GM19043 (cell line): ENCODE results near the gene CAMTA1.

Experiments
- ATAC-seq: cut with Tn5 transposase; IDR thresholded peaks from one replicate; pipeline ENCODE4 v1.9.1; 2021; ENCODE audit warnings: low read depth; ENCODE audit not compliant: unreplicated experiment

CAMTA1 gene

GRCh38 chr1:7621334-7622219, 836.3 kb downstream of the CAMTA1 start:
- ATAC-seq: no peak

- no peak for ATAC-seq
Observed at GRCh38 chr1:7623842-7624241, 838.6 kb downstream of the CAMTA1 start.

- ATAC-seq: no peak
Observed at GRCh38 chr1:7624791-7625355, 839.6 kb downstream of the CAMTA1 start.

GRCh38 chr1:7625401-7625800, 840.1 kb downstream of the CAMTA1 start:
- ATAC-seq: no peak

- no peak for ATAC-seq
Observed at GRCh38 chr1:7628273-7628672, 843.0 kb downstream of the CAMTA1 start.

GRCh38 chr1:7629011-7629410, 843.8 kb downstream of the CAMTA1 start:
- no peak for ATAC-seq

DNA sequence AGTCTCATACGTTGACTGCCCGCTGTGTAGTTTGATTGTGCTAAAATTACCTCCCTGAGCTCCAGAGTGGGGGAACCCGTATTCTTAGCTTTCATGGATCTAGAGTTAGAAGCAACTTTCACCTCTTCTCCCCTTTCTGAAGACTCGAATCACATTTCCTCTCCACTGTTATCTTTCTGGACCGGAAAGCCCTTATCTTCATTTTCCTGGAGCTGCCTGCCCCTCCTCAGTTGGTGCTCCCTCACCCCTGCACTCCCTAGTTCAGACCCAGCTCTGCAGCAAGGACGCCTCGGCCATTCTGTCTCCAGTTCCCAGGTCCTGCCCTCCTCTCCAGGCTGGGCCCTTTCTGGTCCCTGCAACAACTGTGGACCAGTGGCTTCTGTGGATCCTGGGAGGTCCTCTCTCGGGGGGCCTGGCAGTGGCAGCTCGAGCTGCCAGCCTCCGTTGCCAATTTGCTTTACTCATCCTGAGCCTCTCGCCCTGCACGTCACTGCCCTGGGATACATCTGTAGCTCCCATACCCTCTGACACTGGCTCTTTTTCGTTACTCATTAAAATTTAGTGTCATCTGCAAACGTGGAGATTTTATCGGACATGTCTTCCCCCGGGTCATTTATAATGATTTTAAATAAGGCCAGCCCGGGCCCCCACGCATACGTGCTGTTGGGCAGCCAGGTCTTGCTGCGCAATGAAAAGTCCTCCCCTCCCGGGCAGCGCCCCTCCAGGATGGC, 844.4 kb downstream of the CAMTA1 start:
- no peak for ATAC-seq

- no peak for ATAC-seq
Observed at GRCh38 chr1:7630378-7630777, 845.1 kb downstream of the CAMTA1 start.

GRCh38 chr1:7632176-7632575, 846.9 kb downstream of the CAMTA1 start:
- ATAC-seq: no peak

- no peak for ATAC-seq
Observed at GRCh38 chr1:7632681-7633080, 847.4 kb downstream of the CAMTA1 start.

DNA sequence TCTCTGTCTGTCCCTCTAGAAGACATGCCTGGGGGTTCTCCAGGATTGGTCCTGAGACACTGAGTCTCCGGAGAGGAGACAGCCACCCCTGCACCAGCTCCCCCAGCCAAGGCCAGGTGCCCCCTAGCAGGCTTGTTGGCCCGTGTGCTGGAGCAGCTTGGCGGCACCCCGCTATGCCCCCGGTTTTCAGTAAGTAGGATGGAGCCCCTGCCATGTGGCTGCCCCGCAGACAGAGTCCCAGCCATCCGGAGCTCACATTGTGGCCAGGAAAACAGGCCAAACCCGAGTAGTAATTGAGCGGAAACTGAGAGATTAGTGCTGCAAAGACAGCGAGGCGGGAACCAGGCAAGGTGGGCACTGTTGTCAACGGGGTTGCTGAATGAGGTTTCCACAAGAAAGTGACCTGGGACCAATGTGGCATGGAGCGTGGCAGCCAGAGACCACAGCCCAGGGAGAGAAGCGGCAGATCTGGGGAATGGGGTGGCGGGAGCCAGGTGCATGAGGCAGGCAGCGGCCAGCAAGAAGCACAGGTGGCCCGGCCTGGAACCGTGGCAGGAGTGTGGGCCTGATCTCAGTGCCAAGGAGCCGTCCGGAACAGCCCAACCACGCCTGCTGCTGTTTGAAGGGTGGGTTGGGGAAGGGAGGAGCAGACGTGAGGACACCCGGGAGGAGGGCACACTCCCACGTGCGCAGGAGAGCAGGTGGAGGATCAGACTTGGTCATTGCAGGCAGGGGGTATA, 848.4 kb downstream of the CAMTA1 start:
- no peak for ATAC-seq

DNA sequence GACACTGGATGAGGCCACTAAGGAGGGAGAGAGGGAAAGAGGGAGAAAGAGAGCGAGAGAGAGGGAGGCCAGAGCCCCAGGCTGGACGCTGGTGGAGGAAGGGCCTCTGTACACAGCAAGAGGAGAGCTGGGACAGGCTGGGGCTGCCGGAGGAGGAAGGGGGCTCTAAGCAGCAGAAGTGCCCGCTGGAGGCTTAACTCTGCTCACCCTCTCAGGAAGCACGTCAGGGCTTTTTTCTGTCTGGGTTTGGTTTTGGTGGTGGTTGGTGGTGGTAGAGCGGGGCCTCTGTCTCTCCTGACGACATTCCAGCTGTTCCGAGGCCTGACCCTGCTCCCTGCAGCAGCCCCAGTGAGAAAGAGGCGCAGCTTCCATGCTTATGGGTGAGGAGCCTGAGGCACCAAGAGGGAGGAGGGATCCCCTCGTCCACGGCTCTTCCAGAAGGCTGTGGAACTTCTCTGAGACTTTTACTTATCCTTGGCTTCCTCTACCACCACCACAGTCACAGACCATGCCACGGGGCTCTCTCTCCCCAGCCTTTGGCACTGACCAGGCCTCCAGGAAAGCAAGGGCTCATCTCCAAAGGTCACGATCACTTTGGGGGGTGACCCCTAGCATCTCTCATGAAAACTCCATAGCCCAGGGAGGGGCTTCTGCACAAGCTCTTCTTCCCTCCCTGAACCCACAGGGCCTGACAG, 849.4 kb downstream of the CAMTA1 start:
- no peak for ATAC-seq

GRCh38 chr1:7636795-7637526, 851.7 kb downstream of the CAMTA1 start:
- ATAC-seq: no peak

- ATAC-seq: no peak
Observed at GRCh38 chr1:7638078-7638477, 852.8 kb downstream of the CAMTA1 start.

DNA sequence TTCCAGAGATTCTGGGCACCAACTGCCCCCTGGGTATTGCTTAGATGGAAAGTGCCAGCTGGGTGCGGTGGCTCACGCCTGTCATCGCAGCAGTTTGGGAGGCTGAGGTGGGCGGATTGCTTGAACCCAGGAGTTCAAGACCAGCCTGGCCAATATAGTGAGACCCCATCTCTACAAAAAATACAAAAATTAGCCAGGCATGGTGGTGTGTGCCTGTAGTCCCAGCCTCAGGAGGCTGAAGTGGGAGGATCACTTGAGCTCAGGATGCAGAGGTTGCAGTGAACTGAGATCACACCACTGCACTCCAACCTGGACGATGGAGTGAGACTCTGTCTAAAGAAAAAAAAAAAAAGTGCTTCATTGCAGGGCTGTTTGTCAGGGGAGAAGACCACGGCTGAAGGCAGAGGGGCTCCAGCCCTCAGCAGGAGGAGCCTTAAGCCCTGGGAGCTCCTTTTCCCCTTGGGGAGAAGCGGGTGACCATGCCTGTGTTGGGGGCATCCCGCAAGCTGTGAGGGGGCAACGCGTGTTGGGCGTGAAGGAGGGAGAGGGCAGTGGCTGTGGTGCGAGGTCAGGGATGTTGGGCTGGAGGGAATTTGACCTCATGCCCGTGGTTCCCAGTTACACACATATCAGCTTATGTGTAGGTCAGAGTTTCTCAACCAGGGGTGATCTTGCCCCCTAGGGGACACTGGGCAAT, 854.3 kb downstream of the CAMTA1 start:
- ATAC-seq: no peak

DNA sequence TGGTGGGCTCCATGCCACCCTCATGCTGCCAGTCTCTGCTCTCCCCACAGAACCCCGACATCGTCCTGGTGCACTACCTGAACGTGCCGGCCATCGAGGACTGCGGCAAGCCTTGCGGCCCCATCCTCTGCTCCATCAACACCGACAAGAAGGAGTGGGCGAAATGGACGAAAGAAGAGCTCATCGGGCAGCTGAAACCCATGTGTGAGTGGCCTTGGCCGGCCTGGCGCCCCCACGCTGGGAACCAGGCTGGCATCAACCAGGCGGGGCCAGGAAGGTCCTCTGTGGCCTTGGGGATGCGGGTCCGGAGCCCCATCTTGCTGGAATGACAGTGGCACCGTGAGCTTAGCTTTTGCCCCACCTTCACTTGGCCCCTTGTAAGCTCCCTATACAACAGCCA, 855.1 kb downstream of the CAMTA1 start:
- ATAC-seq: no peak

DNA sequence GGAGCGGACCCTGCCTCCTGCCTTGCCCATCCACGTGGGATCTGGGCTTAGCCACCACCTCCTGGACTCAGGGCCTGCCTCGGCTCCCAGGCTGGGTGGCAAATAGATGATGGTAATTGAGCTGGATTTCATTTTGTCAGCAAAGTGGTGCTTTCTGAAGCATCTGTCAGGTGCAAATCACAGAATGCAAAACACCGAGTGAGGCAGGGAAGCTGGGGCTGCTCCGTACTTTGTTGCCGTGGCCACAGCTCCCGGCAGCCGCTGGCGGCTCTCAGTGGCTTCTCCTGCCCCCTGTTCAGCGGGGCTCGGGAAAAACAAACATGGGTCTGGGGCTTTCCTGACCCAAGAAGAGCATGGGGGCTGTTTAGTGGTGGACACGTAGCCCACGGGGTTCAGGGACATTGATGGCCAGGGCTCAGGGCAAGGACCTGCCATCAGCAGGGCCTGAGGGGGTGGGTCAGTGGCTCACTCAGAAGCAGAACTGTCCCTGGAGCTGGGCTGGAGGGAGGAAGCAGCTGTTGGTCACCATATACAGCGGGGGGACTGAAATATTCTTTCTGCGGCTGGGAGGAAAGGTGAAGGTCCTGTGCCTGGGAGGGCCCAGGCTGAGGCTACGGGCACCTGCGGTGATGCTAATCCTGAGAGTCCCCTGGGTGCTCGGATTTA, 855.8 kb downstream of the CAMTA1 start:
- ATAC-seq: no peak

- ATAC-seq: no peak
Observed at GRCh38 chr1:7641587-7642417, 856.5 kb downstream of the CAMTA1 start.
